ENCODE measurements around the gene ANKHD1.

DNA sequence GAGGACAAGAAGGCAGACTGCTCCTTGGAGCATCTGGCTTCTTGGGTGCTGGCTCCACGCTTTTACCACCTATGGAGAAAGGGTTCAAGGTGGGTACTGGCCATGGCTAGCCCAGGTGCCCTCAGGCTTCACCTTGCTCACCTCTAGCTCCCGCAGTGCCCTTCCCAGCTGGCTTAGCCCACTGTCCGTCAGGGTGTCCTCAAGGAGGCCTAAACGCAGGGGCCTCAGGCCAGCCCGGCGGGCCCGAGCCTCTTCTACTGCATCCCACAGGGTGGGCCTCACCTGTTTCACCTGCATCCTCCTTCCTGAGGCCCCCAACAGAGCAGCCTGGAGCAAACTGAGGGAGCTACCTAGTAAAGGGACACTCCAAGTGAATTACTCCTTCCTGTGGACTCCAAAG lies 172.1 kb downstream of the ANKHD1 start:
- TF ChIP-seq CTCF (conservative IDR thresholded peaks at IDR 0.05; ENCODE audit: low read length) (no peak), EZH2phosphoT487 (IDR thresholded peaks at IDR 0.05; ENCODE audit: borderline replicate concordance, low read depth, low read length) (no peak)

Data from OCI-LY7 (cell line).